AG10803 (cell line): ENCODE results near the gene YBX2.
A peak's percentile ranks its signal among the peaks of the same experiment; 100 is the strongest.

Source experiments
- DNase-seq: peaks from one replicate; pipeline ENCODE4 v3.0.0; 2010; ENCODE audit warnings: low read depth
- H3K4me3 ChIP-seq: 2 replicates; pipeline ENCODE4 v1.5.1; 2011; ENCODE audit warnings: mild to moderate bottlenecking, low read length, control low read depth
- TF ChIP-seq, protein P1 (sequence below): conservative IDR thresholded peaks from 2 replicates; pipeline ENCODE4 v1.5.1; 2011; ENCODE audit warnings: mild to moderate bottlenecking, low read length, control low read depth, inconsistent platforms

Gene YBX2

DNA sequence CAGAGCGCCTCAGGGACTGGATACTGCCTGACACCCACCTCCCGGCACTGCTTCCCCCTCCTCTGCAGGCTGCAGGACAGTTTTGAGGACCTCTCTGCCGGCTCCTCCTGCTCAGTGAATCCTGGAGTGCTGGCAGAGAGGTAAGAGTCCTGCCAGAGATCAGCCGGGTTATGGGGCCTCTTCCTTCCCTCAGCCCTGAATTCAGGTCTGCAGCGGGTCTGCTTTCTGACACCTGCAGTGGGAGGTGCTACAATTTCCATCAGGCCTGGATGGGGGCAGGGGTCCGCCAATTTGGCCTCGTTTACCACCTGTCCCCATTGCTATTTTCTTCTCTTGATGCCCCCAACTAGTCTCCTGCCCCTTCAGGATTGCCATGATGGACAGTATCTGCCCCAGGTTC is 37.7 kb upstream of the YBX2 start:
- TF ChIP-seq, protein P1, sequence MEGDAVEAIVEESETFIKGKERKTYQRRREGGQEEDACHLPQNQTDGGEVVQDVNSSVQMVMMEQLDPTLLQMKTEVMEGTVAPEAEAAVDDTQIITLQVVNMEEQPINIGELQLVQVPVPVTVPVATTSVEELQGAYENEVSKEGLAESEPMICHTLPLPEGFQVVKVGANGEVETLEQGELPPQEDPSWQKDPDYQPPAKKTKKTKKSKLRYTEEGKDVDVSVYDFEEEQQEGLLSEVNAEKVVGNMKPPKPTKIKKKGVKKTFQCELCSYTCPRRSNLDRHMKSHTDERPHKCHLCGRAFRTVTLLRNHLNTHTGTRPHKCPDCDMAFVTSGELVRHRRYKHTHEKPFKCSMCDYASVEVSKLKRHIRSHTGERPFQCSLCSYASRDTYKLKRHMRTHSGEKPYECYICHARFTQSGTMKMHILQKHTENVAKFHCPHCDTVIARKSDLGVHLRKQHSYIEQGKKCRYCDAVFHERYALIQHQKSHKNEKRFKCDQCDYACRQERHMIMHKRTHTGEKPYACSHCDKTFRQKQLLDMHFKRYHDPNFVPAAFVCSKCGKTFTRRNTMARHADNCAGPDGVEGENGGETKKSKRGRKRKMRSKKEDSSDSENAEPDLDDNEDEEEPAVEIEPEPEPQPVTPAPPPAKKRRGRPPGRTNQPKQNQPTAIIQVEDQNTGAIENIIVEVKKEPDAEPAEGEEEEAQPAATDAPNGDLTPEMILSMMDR: no peak
- no peak overlapping the region for H3K4me3 ChIP-seq
- DNase-seq: no peak

DNA sequence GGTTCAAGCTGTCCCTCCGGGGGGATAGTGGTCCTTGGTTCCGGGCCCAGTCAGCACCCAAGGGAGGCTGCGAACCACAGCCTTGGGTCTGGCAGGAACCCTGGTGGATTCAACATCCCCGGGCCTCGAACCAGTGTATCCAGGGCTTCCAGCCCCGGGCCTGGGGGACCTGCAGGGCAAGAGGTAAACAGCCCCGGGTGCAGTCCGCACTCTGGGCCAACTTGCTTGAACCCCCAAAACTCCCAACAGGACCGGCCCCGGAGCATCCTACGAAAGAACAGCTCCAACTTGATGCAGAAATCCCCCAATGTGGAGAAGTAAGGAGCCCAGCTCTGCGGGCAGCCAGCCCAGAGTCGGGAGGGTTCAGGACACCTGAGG is 36.2 kb upstream of the YBX2 start:
- TF ChIP-seq, protein P1: no peak
- H3K4me3 ChIP-seq: peak overlapping the region; percentile 97
- no peak for DNase-seq

DNA sequence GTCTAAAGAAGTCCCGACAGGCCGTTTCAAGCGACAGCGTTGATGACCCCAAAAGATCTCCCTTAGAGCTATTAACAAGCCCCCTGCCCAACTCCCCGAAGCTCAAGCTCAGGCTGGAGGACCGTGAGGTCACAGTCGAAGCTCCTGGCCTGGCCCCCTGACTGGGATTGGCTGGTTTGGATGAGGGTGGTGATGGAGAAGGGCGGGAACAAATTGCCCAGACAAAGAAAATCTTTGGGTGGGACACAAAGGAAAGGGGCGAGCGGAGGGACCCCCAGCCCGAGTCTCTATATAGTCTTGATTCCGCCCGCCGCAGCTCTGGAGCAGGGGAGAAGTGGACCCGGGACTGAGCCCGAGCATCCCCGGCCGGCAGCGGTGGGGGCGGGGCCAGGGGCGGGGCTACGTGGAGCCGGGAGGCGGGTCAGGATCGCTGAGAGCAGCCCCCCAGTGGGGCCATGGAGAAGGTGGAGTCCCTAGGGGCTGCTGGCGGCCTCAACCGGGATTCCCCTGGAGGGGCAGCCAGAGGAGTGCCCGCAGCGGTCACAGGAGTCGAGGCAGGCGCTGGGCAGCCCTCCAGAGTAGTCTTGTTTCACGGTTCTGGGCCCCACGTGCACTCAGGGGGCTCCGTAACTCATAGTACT is 35.7 kb upstream of the YBX2 start:
- TF ChIP-seq, protein P1: no peak
- H3K4me3 ChIP-seq: peak overlapping the region; percentile 97
- peak; percentile 67 for DNase-seq

DNA sequence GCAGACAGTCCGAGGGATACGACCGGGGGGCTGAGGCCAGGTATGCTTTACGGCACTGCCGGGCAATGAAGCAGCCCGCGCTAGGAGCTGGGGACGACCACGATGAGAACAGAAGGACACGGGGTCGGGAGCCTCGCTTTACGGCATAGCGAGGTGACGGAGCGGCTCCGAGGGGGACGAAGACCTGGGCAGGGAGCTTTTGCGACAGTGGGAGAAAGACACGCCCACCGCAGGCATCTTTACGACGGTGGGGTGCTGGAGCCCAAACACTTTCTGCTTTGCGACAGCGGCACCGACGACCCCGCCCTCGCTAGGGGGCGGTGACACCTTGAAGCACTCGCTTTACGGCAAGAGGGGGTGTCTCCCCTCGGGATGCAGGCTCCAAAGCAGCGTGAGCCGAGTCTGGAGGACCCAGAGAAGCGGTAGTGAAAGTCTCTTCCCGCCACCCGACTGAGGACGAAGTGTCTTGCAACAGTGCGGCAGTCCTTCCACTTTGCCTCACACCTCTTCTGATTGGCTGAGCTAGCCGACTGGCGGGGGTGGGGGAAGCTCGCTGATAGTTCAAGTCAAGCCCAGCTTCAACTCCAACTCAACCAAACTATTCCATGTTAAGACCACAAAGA is 35.0 kb upstream of the YBX2 start:
- peak; percentile 100 for DNase-seq
- peak overlapping the region; percentile 97 for H3K4me3 ChIP-seq
- TF ChIP-seq, protein P1: no peak; the same call in 1 of the 2 replicates

DNA sequence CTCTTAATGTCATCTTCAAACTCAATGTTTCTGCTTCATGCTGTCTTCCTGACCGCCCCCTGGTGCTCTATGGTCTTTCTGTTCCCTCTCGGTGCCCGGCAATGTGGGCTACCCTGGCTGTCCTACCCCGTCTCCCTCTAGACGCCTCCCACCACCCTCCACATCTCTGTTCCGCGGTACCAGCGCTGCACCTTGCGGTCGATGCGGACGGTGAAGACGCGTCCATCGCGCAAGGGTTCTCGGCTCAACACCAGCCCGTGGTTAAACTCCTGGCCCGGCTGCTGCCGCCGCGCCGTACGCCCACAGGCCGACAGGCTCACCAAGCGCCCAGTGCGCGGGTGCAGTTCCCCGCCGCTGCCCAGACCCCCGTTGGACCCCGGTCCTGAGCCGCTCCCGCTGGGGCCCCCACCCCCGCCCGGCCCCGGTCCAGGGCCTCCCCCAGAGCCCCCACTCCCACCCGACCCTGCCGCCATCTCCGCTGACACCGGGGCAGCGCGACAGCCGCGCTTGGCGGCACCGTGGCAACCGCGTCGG is 34.5 kb upstream of the YBX2 start, which contains the start of gene NEURL4:
NEURL4 (minus strand) TSS at position 496 of the 534 bp plus-strand sequence; CDS start at position 473, 23 bp downstream.
- DNase-seq: no peak

DNA sequence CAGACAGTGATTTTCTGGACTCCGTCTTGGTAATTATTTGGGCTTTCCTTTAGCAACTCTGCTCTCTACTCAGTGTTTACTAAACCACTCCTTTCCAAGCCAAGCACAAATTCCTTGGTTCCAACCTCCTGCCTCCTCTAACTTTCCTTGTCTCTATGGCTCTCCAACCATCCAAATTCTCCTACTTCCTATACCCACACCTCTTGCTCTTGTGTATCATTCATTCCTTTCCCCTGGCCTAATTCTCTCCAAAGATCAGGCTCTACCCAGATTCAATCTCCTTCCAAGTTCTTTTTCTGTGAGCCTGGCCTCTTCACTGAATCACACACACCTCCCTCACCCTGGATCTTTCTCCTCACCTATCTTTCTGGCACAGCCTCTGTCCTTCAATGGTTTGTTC is 33.6 kb upstream of the YBX2 start:
- H3K4me3 ChIP-seq: peak overlapping the region; percentile 97
- TF ChIP-seq, protein P1: no peak
- DNase-seq: no peak

More for the DNA sequence above, 34.5 kb upstream of the YBX2 start, which contains the start of gene NEURL4:
- TF ChIP-seq, protein P1: peak; percentile 30; the same call in 1 of the 2 replicates
- H3K4me3 ChIP-seq: peak within 1 kb of the TSS; percentile 97

DNA sequence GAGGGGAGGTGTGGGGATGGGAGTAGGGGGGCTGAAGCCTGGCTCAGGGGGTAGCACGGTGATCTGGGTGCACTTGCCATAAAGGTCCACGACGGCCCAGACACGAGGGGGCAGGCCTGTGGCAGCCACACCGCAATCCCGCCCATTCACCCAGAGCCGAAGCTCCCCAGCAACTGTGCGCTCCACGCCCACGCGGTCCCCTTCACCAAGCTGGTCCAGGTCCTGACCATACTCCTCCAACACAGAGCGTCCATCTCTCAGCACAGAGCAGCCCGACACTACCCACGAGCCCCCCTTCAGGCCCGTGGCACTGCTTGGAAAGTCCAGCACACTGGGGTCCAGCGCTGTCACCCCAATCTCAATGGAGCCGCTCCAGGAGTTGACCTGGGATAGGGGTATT is 33.1 kb upstream of the YBX2 start:
- TF ChIP-seq, protein P1: no peak
- no peak overlapping the region for H3K4me3 ChIP-seq
- no peak for DNase-seq
